Bronchial epithelial cell (primary cell): Measurements from ENCODE around the gene C7orf25. TPM values are rescaled to one million over a fixed set of nuclear protein-coding genes. Genes with fewer than 3 reads are reported as not detected.

Experiments used
- DNase-seq: peaks from one replicate; pipeline ENCODE4 v3.0.0-alpha.2; 2010; ENCODE audit warnings: low read depth
- FAIRE-seq: peaks from 2 replicates; lab custom pipeline; 2011; peaks lifted over from hg19 to GRCh38; lab: Jason Lieb, UNC
- H3K27me3 ChIP-seq: 2 replicates; pipeline ENCODE4 v1.5.1; 2011; ENCODE audit warnings: low read length; ENCODE audit not compliant: control insufficient read depth, insufficient read depth
- H3K36me3 ChIP-seq: 2 replicates; pipeline ENCODE4 v1.5.1; 2011; ENCODE audit warnings: low read length; ENCODE audit not compliant: control insufficient read depth, insufficient read depth
- H3K4me3 ChIP-seq: 2 replicates; pipeline ENCODE4 v1.5.1; 2011; ENCODE audit warnings: mild to moderate bottlenecking, low read depth, low read length, control low read depth
- CTCF ChIP-seq: IDR thresholded peaks from 2 replicates; pipeline ENCODE4 v1.5.1; 2011; ENCODE audit warnings: mild to moderate bottlenecking, moderate library complexity, low read length, control low read depth, inconsistent platforms; ENCODE audit not compliant: insufficient read depth, severe bottlenecking
- total RNA-seq: library from RNA; depleted of rRNA; stranded (reverse); fragments of >200 nt; gene quantifications from 2 replicates; pipeline ENCODE4 v1.2.1, GENCODE V29; 2014

C7orf25 gene
- total RNA-seq, 1 donor from 2014 or later: 3.2 TPM

GRCh38 chr7:42869131-42870020, 42.5 kb downstream of the C7orf25 start:
- H3K4me3 ChIP-seq: no peak overlapping the region
- peak; percentile 46 for DNase-seq
- no peak for FAIRE-seq
- no peaks in the 10 kb centered on the region for H3K36me3 ChIP-seq
- no peaks in the 10 kb centered on the region for H3K27me3 ChIP-seq
- TF ChIP-seq CTCF: no peak

DNA sequence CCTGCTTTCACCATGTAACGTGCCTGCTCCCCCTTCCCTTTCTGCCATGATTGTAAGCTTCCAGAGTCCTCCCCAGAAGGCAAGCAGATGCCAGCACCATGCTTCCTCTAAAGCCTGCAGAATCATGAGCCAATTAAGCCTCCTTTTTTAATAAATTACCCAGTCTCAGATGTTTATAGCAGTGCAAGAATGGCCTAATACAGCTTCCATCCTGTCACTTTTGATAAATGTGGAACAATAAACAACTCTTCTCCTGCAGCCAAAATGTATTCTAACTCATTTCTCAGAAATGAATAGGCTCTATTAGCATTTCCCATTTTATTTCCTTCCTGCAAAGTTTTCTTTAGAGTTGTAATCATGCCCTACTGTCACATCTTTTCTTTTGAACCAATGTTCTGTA, 43.4 kb downstream of the C7orf25 start:
- FAIRE-seq (no peak), DNase-seq (no peak)
- H3K27me3 ChIP-seq: no peaks in the 10 kb centered on the region
- TF ChIP-seq CTCF: no peak
- no peak overlapping the region for H3K4me3 ChIP-seq
- H3K36me3 ChIP-seq: no peaks in the 10 kb centered on the region

Other genes starting within 250 kb of the C7orf25 start
- 40.6 and 62.1 TPM in 2 replicates for gene PSMA2, start 20.1 kb upstream of the C7orf25 start, total RNA-seq
- 62.6 and 63.2 TPM in 2 replicates for gene MRPL32, start 20.3 kb upstream of the C7orf25 start, total RNA-seq
- gene HECW1, start 200.6 kb upstream of the C7orf25 start, total RNA-seq: under 0.01 TPM in 1 of 2 replicates, not detected in the other